Measurements from ENCODE around the gene LRRC4. TPM values are rescaled to one million over a fixed set of nuclear protein-coding genes. Genes with fewer than 3 reads are reported as not detected.
A peak's percentile ranks its signal among the peaks of the same experiment; 100 is the strongest.

LRRC4 gene
- total and polyA plus RNA-seq, 12 donors, result 0.75 to 7.3 (median 3.1) TPM

DNA sequence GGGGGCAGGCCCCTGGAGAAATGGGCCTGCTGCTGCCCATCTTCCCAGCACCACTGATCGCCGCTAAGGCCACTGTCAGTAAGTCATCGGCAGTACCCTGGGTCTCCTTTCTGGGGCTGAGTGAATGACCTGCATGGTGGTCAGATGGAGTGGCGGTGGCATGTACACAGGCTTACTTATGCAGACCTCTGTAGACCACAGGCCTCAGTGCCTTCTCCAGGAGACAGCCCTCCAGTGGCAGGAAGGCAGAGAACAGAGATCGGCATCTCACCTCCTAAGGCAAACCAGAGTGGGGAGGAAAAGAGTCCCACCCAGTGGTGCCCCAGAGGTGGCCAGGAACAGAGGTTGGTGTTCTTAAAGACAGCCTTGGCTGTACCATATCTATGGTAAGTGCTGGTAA lies 22.8 kb upstream of the LRRC4 start:
- no peaks in the 10 kb centered on the region for H3K27me3 ChIP-seq
- no peak for ATAC-seq
- H3K4me3 ChIP-seq, result no peak overlapping the region
- WGBS, 2 donors, result 96 to 97% methylated on average over 5 of the region's 5 CpGs
- H3K4me1 ChIP-seq, result peaks cover 0 to 14% (median 9%) of the 10 kb centered on the region in 9 donors
- intact Hi-C loops (cut with DNase I), result loop anchor here in 1 of 10 donors (10.0 kb wide), 1 partner anchor 161 kb away; no protein-coding TSS in a partner anchor
- TF ChIP-seq, protein P1, sequence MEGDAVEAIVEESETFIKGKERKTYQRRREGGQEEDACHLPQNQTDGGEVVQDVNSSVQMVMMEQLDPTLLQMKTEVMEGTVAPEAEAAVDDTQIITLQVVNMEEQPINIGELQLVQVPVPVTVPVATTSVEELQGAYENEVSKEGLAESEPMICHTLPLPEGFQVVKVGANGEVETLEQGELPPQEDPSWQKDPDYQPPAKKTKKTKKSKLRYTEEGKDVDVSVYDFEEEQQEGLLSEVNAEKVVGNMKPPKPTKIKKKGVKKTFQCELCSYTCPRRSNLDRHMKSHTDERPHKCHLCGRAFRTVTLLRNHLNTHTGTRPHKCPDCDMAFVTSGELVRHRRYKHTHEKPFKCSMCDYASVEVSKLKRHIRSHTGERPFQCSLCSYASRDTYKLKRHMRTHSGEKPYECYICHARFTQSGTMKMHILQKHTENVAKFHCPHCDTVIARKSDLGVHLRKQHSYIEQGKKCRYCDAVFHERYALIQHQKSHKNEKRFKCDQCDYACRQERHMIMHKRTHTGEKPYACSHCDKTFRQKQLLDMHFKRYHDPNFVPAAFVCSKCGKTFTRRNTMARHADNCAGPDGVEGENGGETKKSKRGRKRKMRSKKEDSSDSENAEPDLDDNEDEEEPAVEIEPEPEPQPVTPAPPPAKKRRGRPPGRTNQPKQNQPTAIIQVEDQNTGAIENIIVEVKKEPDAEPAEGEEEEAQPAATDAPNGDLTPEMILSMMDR (IDR thresholded peaks at IDR 0.05), result no peak
- DNase-seq, result no peak
- H3K36me3 ChIP-seq, result no peaks in the 10 kb centered on the region
- no peaks in the 10 kb centered on the region for H3K9me3 ChIP-seq
- no peak overlapping the region for H3K27ac ChIP-seq

DNA sequence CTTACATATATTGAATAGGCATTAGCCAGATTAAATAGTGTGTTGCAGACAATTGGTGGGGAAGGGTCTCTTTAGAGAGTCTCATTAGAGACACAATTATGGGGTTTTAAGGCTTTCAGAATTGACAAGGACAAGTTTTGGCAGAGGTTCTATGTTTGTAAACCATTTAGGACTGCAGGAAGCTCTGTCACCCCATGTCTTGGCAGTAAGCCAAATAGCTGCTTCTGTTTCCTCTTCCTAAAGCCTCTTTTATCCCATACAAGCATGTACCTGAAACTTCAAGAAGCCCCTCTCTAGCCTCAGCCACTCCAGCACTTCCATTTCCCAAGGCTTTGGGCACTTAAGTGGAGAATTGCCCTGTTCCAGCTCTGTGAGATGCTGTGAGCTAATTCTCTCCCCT lies 21.8 kb upstream of the LRRC4 start:
- DNase-seq, result no peak
- peak in 2 of 8 donors; percentile 24 to 35 for ATAC-seq
- Histone ChIP-seq H3K36me3 (no peaks in the 10 kb centered on the region), H3K4me3 (no peak overlapping the region), H3K27ac (no peak overlapping the region), H3K27me3 (no peaks in the 10 kb centered on the region), H3K4me1 (peaks cover 0 to 14% (median 9%) of the 10 kb centered on the region in 9 donors), H3K9me3 (no peaks in the 10 kb centered on the region)
- intact Hi-C loops (cut with DNase I), result loop anchor here in 1 of 10 donors (10.0 kb wide), 1 partner anchor 162 kb away; no protein-coding TSS in a partner anchor
- TF ChIP-seq, protein P1 (IDR thresholded peaks at IDR 0.05), result no peak

DNA sequence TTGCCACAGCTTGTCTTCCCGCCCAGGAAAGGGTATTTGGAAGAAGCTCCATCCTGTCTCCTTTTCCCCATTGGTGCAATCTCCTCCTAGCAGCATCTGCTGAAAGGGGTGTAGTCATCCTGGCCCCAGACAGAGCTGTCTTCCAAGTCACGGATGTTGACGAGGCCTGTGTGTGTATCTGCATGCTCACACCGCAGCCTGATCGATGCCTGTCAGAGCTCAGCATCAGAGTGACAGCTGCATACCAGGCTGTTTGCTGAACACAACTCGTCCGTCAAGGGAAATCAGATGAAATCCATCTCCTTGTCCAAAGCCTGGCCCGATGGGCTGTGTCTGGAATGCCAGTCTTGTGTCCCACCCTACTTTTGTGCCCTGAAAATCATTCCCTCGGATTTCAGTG lies 21.2 kb upstream of the LRRC4 start:
- intact Hi-C loops (cut with DNase I), result loop anchor here in 1 of 10 donors (10.0 kb wide), 1 partner anchor 162 kb away; no protein-coding TSS in a partner anchor
- Histone ChIP-seq H3K9me3 (no peaks in the 10 kb centered on the region), H3K27me3 (no peaks in the 10 kb centered on the region), H3K27ac (no peak overlapping the region), H3K36me3 (no peaks in the 10 kb centered on the region), H3K4me1 (peaks cover 0 to 14% (median 9%) of the 10 kb centered on the region in 9 donors), H3K4me3 (no peak overlapping the region)
- 92 to 94% methylated on average over 9 of the region's 9 CpGs for WGBS, 2 donors
- ATAC-seq (no peak), DNase-seq (no peak)
- TF ChIP-seq, protein P1 (IDR thresholded peaks at IDR 0.05), result no peak

DNA sequence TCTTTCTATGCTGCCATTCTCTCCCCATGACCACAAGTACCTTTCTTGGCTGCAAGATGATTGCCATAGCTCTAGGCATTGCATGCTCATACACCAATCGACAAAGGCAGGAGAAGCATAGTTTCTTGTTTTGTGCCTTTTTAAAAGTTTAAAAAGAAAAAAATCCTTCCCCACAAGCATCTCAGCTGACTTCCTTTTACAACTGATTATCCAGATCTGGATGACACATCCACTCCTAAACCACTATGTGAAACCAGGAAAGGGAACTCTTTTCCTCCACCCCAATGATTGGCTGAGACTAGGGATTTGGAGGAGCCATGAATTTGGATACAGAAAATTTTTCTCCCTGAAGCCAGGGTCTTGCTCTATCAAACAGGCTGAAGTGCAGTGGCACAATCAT lies 14.5 kb upstream of the LRRC4 start:
- WGBS, 2 donors, result 77 to 86% methylated on average over 1 of the region's 1 CpG
- DNase-seq, result no peak
- intact Hi-C loops (cut with DNase I), result loop anchor here in 2 of 10 donors (5.0 to 10.0 kb wide), 2 partner anchors 37 to 159 kb away; no protein-coding TSS in a partner anchor

More for the DNA sequence above, 14.5 kb upstream of the LRRC4 start:
- no peaks in the 10 kb centered on the region for H3K27me3 ChIP-seq
- no peak overlapping the region for H3K4me3 ChIP-seq
- no peaks in the 10 kb centered on the region for H3K9me3 ChIP-seq
- no peak overlapping the region for H3K27ac ChIP-seq
- TF ChIP-seq, protein P1 (IDR thresholded peaks at IDR 0.05), result no peak
- peaks cover 0 to 15% (median 0%) of the 10 kb centered on the region in 9 donors for H3K4me1 ChIP-seq
- ATAC-seq, result no peak
- H3K36me3 ChIP-seq, result peaks cover 0 to 11% (median 0%) of the 10 kb centered on the region in 9 donors
